Naive thymus-derived CD8-positive, alpha-beta T cell (primary cell): ENCODE data around the gene SLC5A10. TPM values are rescaled to one million over a fixed set of nuclear protein-coding genes. Genes with fewer than 3 reads are reported as not detected.
A peak's percentile ranks its signal among the peaks of the same experiment; 100 is the strongest.

Source experiments
- ATAC-seq, 2 donors: fragments of 150-1000 bp; cut with Tn5 transposase in 1 of 2; sonication (Bioruptor Pico), chemical (Tn5 transposase) in 1 of 2; 1 replicate in 1 of 2; 2 replicates in 1 of 2; pipeline ENCODE4 v1.10.0; 2021; ENCODE audit warnings: mild to moderate bottlenecking in 2 of 2, moderate library complexity in 2 of 2
- POLR2A ChIA-PET: fragments of 350-600 bp; sonication (Branson Sonifier 250); formaldehyde crosslinking; loops from one replicate; lab custom pipeline; 2021; ENCODE audit warnings: antibody characterized with exemption; lab: Charles Lee
- DNase-seq, 10 donors: peaks; one replicate each; pipeline versions ENCODE4 v3.0.0 to v3.0.0-alpha.2; 2020 to 2022
- H3K27ac Mint-ChIP-seq, 10 donors: one replicate each; pipeline ENCODE4 v1.8.0; 2020 to 2022; ENCODE audit warnings: mild to moderate bottlenecking in 10 of 10, mixed read lengths in 10 of 10, moderate library complexity in 4 of 10, inconsistent platforms in 1 of 10
- H3K27me3 Mint-ChIP-seq, 5 donors: one replicate each; pipeline ENCODE4 v1.8.0; 2021 to 2022; ENCODE audit warnings: mixed read lengths in 5 of 5
- H3K36me3 Mint-ChIP-seq, 3 donors: one replicate each; pipeline ENCODE4 v1.8.0; 2020 to 2022; ENCODE audit warnings: mixed read lengths in 3 of 3, mild to moderate bottlenecking in 2 of 3, inconsistent platforms in 1 of 3
- H3K4me1 Mint-ChIP-seq, 4 donors: one replicate each; pipeline ENCODE4 v1.8.0; 2021 to 2022; ENCODE audit warnings: mixed read lengths in 4 of 4
- H3K4me3 Mint-ChIP-seq, 10 donors: one replicate each; pipeline ENCODE4 v1.8.0; 2020 to 2022; ENCODE audit warnings: mild to moderate bottlenecking in 10 of 10, mixed read lengths in 10 of 10, moderate library complexity in 6 of 10, inconsistent platforms in 1 of 10
- H3K9me3 Mint-ChIP-seq, 9 donors: one replicate each; pipeline ENCODE4 v1.8.0; 2020 to 2022; ENCODE audit warnings: mixed read lengths in 9 of 9, mild to moderate bottlenecking in 3 of 9, inconsistent platforms in 1 of 9, moderate library complexity in 1 of 9
- polyA plus RNA-seq, 3 donors: library from polyadenylated mRNA; unstranded; fragments of 300-500 nt; fragmentation: Illumina TruSeq; gene quantifications; one replicate each; pipeline ENCODE4 v1.2.3, GENCODE V29; 2021
- total RNA-seq, 8 experiments: library from RNA in 2 of 8; stranded (reverse) in 2 of 8; gene quantifications; one replicate each; pipeline ENCODE4 v1.2.3 and lab custom pipeline; 2021 to 2026

Gene SLC5A10
- total and polyA plus RNA-seq, 5 experiments from 2014 or later: 0.06 to 0.25 (median 0.09) TPM; not detected in 2

GRCh38 chr17:18968345-18968744, 16.4 kb downstream of the SLC5A10 start:
- Mint-ChIP-seq H3K4me1 (peaks cover 0 to 9% (median 2%) of the 10 kb centered on the region in 4 donors), H3K36me3 (peaks cover 0 to 2% (median 1%) of the 10 kb centered on the region in 3 donors), H3K9me3 (no peaks in the 10 kb centered on the region), H3K27ac (no peak overlapping the region), H3K27me3 (no peaks in the 10 kb centered on the region), H3K4me3 (no peak overlapping the region)
- ATAC-seq: no peak
- POLR2A ChIA-PET: no interaction called here
- DNase-seq: no peak

- Mint-ChIP-seq H3K9me3 (no peaks in the 10 kb centered on the region), H3K36me3 (peaks cover 0 to 2% (median 1%) of the 10 kb centered on the region in 3 donors), H3K27ac (peak overlapping the region in 3 of 10 donors; percentile 22 to 52 (median 50)), H3K4me1 (peaks cover 0 to 9% (median 2%) of the 10 kb centered on the region in 4 donors), H3K4me3 (no peak overlapping the region), H3K27me3 (no peaks in the 10 kb centered on the region)
- DNase-seq: no peak
- POLR2A ChIA-PET: no interaction called here
- ATAC-seq: no peak
Measured at GRCh38 chr17:18968945-18969887, 17.3 kb downstream of the SLC5A10 start.

GRCh38 chr17:18970582-18971480, 18.9 kb downstream of the SLC5A10 start:
- no peak for ATAC-seq

GRCh38 chr17:18971801-18972200, 19.8 kb downstream of the SLC5A10 start:
- POLR2A ChIA-PET: interaction anchor here (1.1 kb wide), 1 partner anchor 11 kb away, joined by 3 read pairs; no protein-coding TSS in a partner anchor
- peaks cover 0 to 6% (median 2%) of the 10 kb centered on the region in 4 donors for H3K4me1 Mint-ChIP-seq

More at GRCh38 chr17:18970582-18971480, 18.9 kb downstream of the SLC5A10 start:
- Mint-ChIP-seq H3K4me3 (no peak overlapping the region), H3K27ac (peak overlapping the region in 1 of 10 donors; percentile 62), H3K4me1 (peaks cover 0 to 7% (median 2%) of the 10 kb centered on the region in 4 donors), H3K9me3 (no peaks in the 10 kb centered on the region), H3K27me3 (no peaks in the 10 kb centered on the region), H3K36me3 (peaks cover 0 to 5% (median 1%) of the 10 kb centered on the region in 3 donors)
- POLR2A ChIA-PET: no interaction called here
- no peak for DNase-seq

GRCh38 chr17:18974407-18975149, 22.6 kb downstream of the SLC5A10 start:
- Mint-ChIP-seq H3K9me3 (no peaks in the 10 kb centered on the region), H3K27ac (no peak overlapping the region), H3K4me3 (no peak overlapping the region), H3K27me3 (no peaks in the 10 kb centered on the region), H3K4me1 (peaks cover 0 to 2% (median under 1%) of the 10 kb centered on the region in 4 donors), H3K36me3 (peaks cover 0 to 7% (median 1%) of the 10 kb centered on the region in 3 donors)
- DNase-seq: no peak
- ATAC-seq: no peak
- POLR2A ChIA-PET: interaction anchor here (1.2 kb wide), 1 partner anchor 117 kb away, joined by 3 read pairs; the partner anchor contains the start of gene PRPSAP2

More at GRCh38 chr17:18971801-18972200, 19.8 kb downstream of the SLC5A10 start:
- H3K9me3 Mint-ChIP-seq: no peaks in the 10 kb centered on the region
- no peak overlapping the region for H3K4me3 Mint-ChIP-seq
- peaks cover 0 to 6% (median 1%) of the 10 kb centered on the region in 3 donors for H3K36me3 Mint-ChIP-seq
- DNase-seq (no peak), ATAC-seq (no peak)
- no peaks in the 10 kb centered on the region for H3K27me3 Mint-ChIP-seq
- H3K27ac Mint-ChIP-seq: no peak overlapping the region

GRCh38 chr17:18975597-18975996, 23.6 kb downstream of the SLC5A10 start:
- no peaks in the 10 kb centered on the region for H3K9me3 Mint-ChIP-seq
- H3K4me1 Mint-ChIP-seq: no peaks in the 10 kb centered on the region
- peaks cover 0 to 7% (median 1%) of the 10 kb centered on the region in 3 donors for H3K36me3 Mint-ChIP-seq
- no peak overlapping the region for H3K27ac Mint-ChIP-seq
- POLR2A ChIA-PET: interaction anchor here (0.6 kb wide), 1 partner anchor 279 kb away, joined by 3 read pairs; no protein-coding TSS in a partner anchor
- no peaks in the 10 kb centered on the region for H3K27me3 Mint-ChIP-seq
- DNase-seq (no peak), ATAC-seq (no peak)
- no peak overlapping the region for H3K4me3 Mint-ChIP-seq

GRCh38 chr17:18976201-18976600, 24.2 kb downstream of the SLC5A10 start:
- H3K4me3 Mint-ChIP-seq: no peak overlapping the region
- POLR2A ChIA-PET: interaction anchor here (0.6 kb wide), 1 partner anchor 279 kb away, joined by 3 read pairs; no protein-coding TSS in a partner anchor
- no peak overlapping the region for H3K27ac Mint-ChIP-seq
- ATAC-seq (no peak), DNase-seq (no peak)
- no peaks in the 10 kb centered on the region for H3K4me1 Mint-ChIP-seq
- no peaks in the 10 kb centered on the region for H3K27me3 Mint-ChIP-seq
- H3K9me3 Mint-ChIP-seq: no peaks in the 10 kb centered on the region
- peaks cover 0 to 7% (median 1%) of the 10 kb centered on the region in 3 donors for H3K36me3 Mint-ChIP-seq

GRCh38 chr17:18977021-18977420, 25.1 kb downstream of the SLC5A10 start:
- POLR2A ChIA-PET: no interaction called here
- no peak overlapping the region for H3K27ac Mint-ChIP-seq
- peaks cover 0 to 7% (median 1%) of the 10 kb centered on the region in 3 donors for H3K36me3 Mint-ChIP-seq
- DNase-seq (no peak), ATAC-seq (no peak)
- no peaks in the 10 kb centered on the region for H3K4me1 Mint-ChIP-seq
- no peak overlapping the region for H3K4me3 Mint-ChIP-seq
- H3K9me3 Mint-ChIP-seq: no peaks in the 10 kb centered on the region
- no peaks in the 10 kb centered on the region for H3K27me3 Mint-ChIP-seq

GRCh38 chr17:18977646-18978045, 25.7 kb downstream of the SLC5A10 start:
- no peak overlapping the region for H3K4me3 Mint-ChIP-seq
- ATAC-seq (no peak), DNase-seq (no peak)
- H3K4me1 Mint-ChIP-seq: no peaks in the 10 kb centered on the region
- no peak overlapping the region for H3K27ac Mint-ChIP-seq
- POLR2A ChIA-PET: no interaction called here
- no peaks in the 10 kb centered on the region for H3K9me3 Mint-ChIP-seq
- peaks cover 0 to 5% (median 1%) of the 10 kb centered on the region in 3 donors for H3K36me3 Mint-ChIP-seq
- no peaks in the 10 kb centered on the region for H3K27me3 Mint-ChIP-seq

- Mint-ChIP-seq H3K4me1 (no peaks in the 10 kb centered on the region), H3K9me3 (no peaks in the 10 kb centered on the region), H3K27ac (no peak overlapping the region), H3K4me3 (no peak overlapping the region), H3K27me3 (no peaks in the 10 kb centered on the region), H3K36me3 (peaks cover 0 to 5% (median under 1%) of the 10 kb centered on the region in 3 donors)
- ATAC-seq: no peak
- no peak for DNase-seq
- POLR2A ChIA-PET: no interaction called here
Measured at GRCh38 chr17:18978050-18978449, 26.1 kb downstream of the SLC5A10 start.

GRCh38 chr17:18978655-18979054, 26.7 kb downstream of the SLC5A10 start:
- H3K27me3 Mint-ChIP-seq: no peaks in the 10 kb centered on the region
- no peaks in the 10 kb centered on the region for H3K4me1 Mint-ChIP-seq
- H3K27ac Mint-ChIP-seq: no peak overlapping the region
- no peaks in the 10 kb centered on the region for H3K9me3 Mint-ChIP-seq
- no peak for DNase-seq
- peaks cover 0 to 5% (median 0%) of the 10 kb centered on the region in 3 donors for H3K36me3 Mint-ChIP-seq
- no peak for ATAC-seq
- POLR2A ChIA-PET: no interaction called here
- no peak overlapping the region for H3K4me3 Mint-ChIP-seq
